Neuronal stem cell (in vitro differentiated cells): ENCODE results near the gene MAP4K1.

Experiments used
- DNase-seq: peaks from one replicate; pipeline ENCODE4 v3.0.0-alpha.2; 2013; ENCODE audit warnings: low spot score
- H2AFZ ChIP-seq: one replicate; pipeline ENCODE4 v1.6.1; 2013; ENCODE audit warnings: mild to moderate bottlenecking, low read length, inconsistent platforms
- H2AK5ac ChIP-seq: 2 replicates; pipeline ENCODE4 v1.6.1; 2013; ENCODE audit warnings: low read depth, mild to moderate bottlenecking, inconsistent platforms, low read length, moderate library complexity, mixed read lengths
- H2BK120ac ChIP-seq: 2 replicates; pipeline ENCODE4 v1.6.1; 2013; ENCODE audit warnings: low read depth, mild to moderate bottlenecking, inconsistent platforms, low read length, moderate library complexity, mixed read lengths
- H2BK12ac ChIP-seq: one replicate; pipeline ENCODE4 v1.6.1; 2013; ENCODE audit warnings: low read length, inconsistent platforms
- H2BK15ac ChIP-seq: 2 replicates; pipeline ENCODE4 v1.6.1; 2013; ENCODE audit warnings: mild to moderate bottlenecking, low read length, inconsistent platforms, mixed read lengths
- H2BK5ac ChIP-seq: one replicate; pipeline ENCODE4 v1.6.1; 2013; ENCODE audit warnings: inconsistent platforms, mild to moderate bottlenecking, low read length, moderate library complexity
- H3K14ac ChIP-seq: one replicate; pipeline ENCODE4 v1.6.1; 2013; ENCODE audit warnings: low read length, inconsistent platforms
- H3K18ac ChIP-seq: 2 replicates; pipeline ENCODE4 v1.6.1; 2013; ENCODE audit warnings: low read length, inconsistent platforms
- H3K23ac ChIP-seq: 2 replicates; pipeline ENCODE4 v1.6.1; 2013; ENCODE audit warnings: low read depth, mild to moderate bottlenecking, mixed read lengths, low read length, inconsistent platforms; ENCODE audit not compliant: poor library complexity
- H3K27ac ChIP-seq: replicated peaks from 3 replicates; pipeline ENCODE4 v1.5.1; 2013; ENCODE audit warnings: low read length, inconsistent platforms
- H3K27me3 ChIP-seq, 3 experiments: 2 replicates each; pipeline ENCODE4 v1.6.1; 2013; ENCODE audit warnings: low read length in 3 of 3, mild to moderate bottlenecking in 2 of 3, inconsistent platforms in 1 of 3, low read depth in 1 of 3, mixed read lengths in 1 of 3, moderate library complexity in 1 of 3; ENCODE audit not compliant: control insufficient read depth in 3 of 3, insufficient read depth in 3 of 3
- H3K36me3 ChIP-seq, 2 donors: replicated peaks in 1 of 2; 2 replicates each; pipeline ENCODE4 v1.6.1; 2013; ENCODE audit warnings: low read length in 2 of 2; ENCODE audit not compliant: control insufficient read depth in 2 of 2, insufficient read depth in 2 of 2
- H3K4ac ChIP-seq: 2 replicates; pipeline ENCODE4 v1.6.1; 2013; ENCODE audit warnings: inconsistent platforms, mild to moderate bottlenecking, low read length, moderate library complexity
- H3K4me1 ChIP-seq, 2 donors: 1 replicate in 1 of 2; 2 replicates in 1 of 2; pipeline ENCODE4 v1.6.1; 2013; ENCODE audit warnings: low read length in 2 of 2, low read depth in 1 of 2; ENCODE audit not compliant: control insufficient read depth in 2 of 2, insufficient read depth in 1 of 2
- H3K4me2 ChIP-seq: one replicate; pipeline ENCODE4 v1.6.1; 2013; ENCODE audit warnings: mild to moderate bottlenecking, low read length, inconsistent platforms; ENCODE audit not compliant: insufficient read depth, poor library complexity, severe bottlenecking
- H3K4me3 ChIP-seq, 2 donors: 2 replicates each; pipeline ENCODE4 v1.5.1; 2013; ENCODE audit warnings: low read length in 2 of 2, mild to moderate bottlenecking in 2 of 2, inconsistent platforms in 1 of 2, moderate library complexity in 1 of 2
- H3K79me1 ChIP-seq: one replicate; pipeline ENCODE4 v1.6.1; 2013; ENCODE audit warnings: low read depth, mild to moderate bottlenecking, inconsistent platforms, low read length, moderate library complexity
- H3K9ac ChIP-seq: one replicate; pipeline ENCODE4 v1.6.1; 2013; ENCODE audit warnings: mild to moderate bottlenecking, low read depth, low read length, inconsistent platforms; ENCODE audit not compliant: poor library complexity
- H3K9me3 ChIP-seq, 2 donors: replicated peaks in 1 of 2; 2 replicates each; pipeline versions ENCODE3 to v1.6.1; 2013; ENCODE audit warnings: low read length in 2 of 2, mild to moderate bottlenecking in 2 of 2, inconsistent platforms in 1 of 2, low read depth in 1 of 2, mixed read lengths in 1 of 2, moderate library complexity in 1 of 2; ENCODE audit not compliant: control insufficient read depth in 2 of 2, insufficient read depth in 1 of 2
- H4K8ac ChIP-seq: one replicate; pipeline ENCODE4 v1.6.1; 2013; ENCODE audit warnings: low read depth, mild to moderate bottlenecking, inconsistent platforms, low read length, moderate library complexity
- H4K91ac ChIP-seq: one replicate; pipeline ENCODE4 v1.6.1; 2013; ENCODE audit warnings: low read length, low read depth, mild to moderate bottlenecking, inconsistent platforms; ENCODE audit not compliant: poor library complexity
- WGBS, 2 donors: extraction: QIAGEN DNeasy Blood & Tissue Kit; methylation state at CpG; one replicate each; pipeline ENCODE4 v1.1.7; 2013; ENCODE audit warnings: missing lambda C conversion rate in 2 of 2, mixed read lengths in 1 of 2; ENCODE audit not compliant: insufficient read length in 2 of 2, insufficient replicate concordance in 1 of 2; ENCODE audit errors: extremely low coverage in 2 of 2; 5-methylcytosine and 5-hydroxymethylcytosine counted together

The MAP4K1 gene

GRCh38 chr19:38640368-38640767 is 22.6 kb upstream of the MAP4K1 start:
- Histone ChIP-seq H2BK12ac (no peak overlapping the region), H3K36me3 (peaks cover 2 to 17% of the 10 kb centered on the region in 2 donors), H4K91ac (no peak overlapping the region), H3K79me1 (no peaks in the 10 kb centered on the region), H2BK5ac (no peak overlapping the region), H3K9ac (no peak overlapping the region), H2BK120ac (no peak overlapping the region), H3K9me3 (peaks cover 0 to 2% of the 10 kb centered on the region in 2 donors), H3K27me3 (no peaks in the 10 kb centered on the region), H2AFZ (no peak overlapping the region), H3K4me1 (no peaks in the 10 kb centered on the region), H3K4me2 (no peak overlapping the region), H3K27ac (no peak overlapping the region), H3K4me3 (no peak overlapping the region), H3K23ac (no peak overlapping the region), H3K14ac (no peak overlapping the region), H2BK15ac (no peak overlapping the region), H3K4ac (no peak overlapping the region), H3K18ac (no peak overlapping the region), H4K8ac (no peak overlapping the region), H2AK5ac (no peak overlapping the region)
- no CpG with 5 or more reads among the region's 4 CpGs for WGBS, 2 donors
- DNase-seq: no peak

GRCh38 chr19:38639679-38640078 is 21.9 kb upstream of the MAP4K1 start:
- Histone ChIP-seq H3K23ac (peak overlapping the region; percentile 85), H3K18ac (no peak overlapping the region), H3K4me1 (no peaks in the 10 kb centered on the region), H2BK120ac (no peak overlapping the region), H2BK15ac (no peak overlapping the region), H3K9me3 (peaks cover 0 to 2% of the 10 kb centered on the region in 2 donors), H3K4ac (peak overlapping the region; percentile 66), H3K14ac (no peak overlapping the region), H4K91ac (no peak overlapping the region), H2BK5ac (no peak overlapping the region), H2AFZ (no peak overlapping the region), H3K27me3 (no peaks in the 10 kb centered on the region), H2AK5ac (no peak overlapping the region), H3K4me2 (no peak overlapping the region), H3K36me3 (peaks cover 6 to 24% of the 10 kb centered on the region in 2 donors), H4K8ac (no peak overlapping the region), H3K27ac (no peak overlapping the region), H2BK12ac (no peak overlapping the region), H3K79me1 (no peaks in the 10 kb centered on the region), H3K9ac (no peak overlapping the region), H3K4me3 (no peak overlapping the region)
- WGBS, 2 donors: no CpG with 5 or more reads among the region's 2 CpGs
- DNase-seq: no peak

GRCh38 chr19:38638461-38638860 is 20.7 kb upstream of the MAP4K1 start:
- H3K36me3 ChIP-seq: peaks cover 6 to 26% of the 10 kb centered on the region in 2 donors
- no peak overlapping the region for H2BK12ac ChIP-seq
- peaks cover 0 to 2% of the 10 kb centered on the region in 2 donors for H3K9me3 ChIP-seq
- no peak overlapping the region for H2AK5ac ChIP-seq
- no peak overlapping the region for H3K27ac ChIP-seq
- H3K14ac ChIP-seq: no peak overlapping the region
- H3K27me3 ChIP-seq: no peaks in the 10 kb centered on the region
- no peak overlapping the region for H3K4me2 ChIP-seq
- no peak overlapping the region for H2BK5ac ChIP-seq
- no peak overlapping the region for H3K4me3 ChIP-seq
- H3K4ac ChIP-seq: no peak overlapping the region
- WGBS, 2 donors: no CpG with 5 or more reads among the region's 3 CpGs
- no peak overlapping the region for H2BK15ac ChIP-seq
- H2AFZ ChIP-seq: no peak overlapping the region
- H3K9ac ChIP-seq: no peak overlapping the region
- H3K23ac ChIP-seq: no peak overlapping the region
- H3K18ac ChIP-seq: no peak overlapping the region
- H4K91ac ChIP-seq: no peak overlapping the region
- H3K4me1 ChIP-seq: no peaks in the 10 kb centered on the region
- no peak overlapping the region for H2BK120ac ChIP-seq
- no peak overlapping the region for H4K8ac ChIP-seq
- no peaks in the 10 kb centered on the region for H3K79me1 ChIP-seq
- DNase-seq: no peak

- no CpG with 5 or more reads among the region's 17 CpGs for WGBS, 2 donors
- DNase-seq: no peak
- no peak overlapping the region for H2BK5ac ChIP-seq
- H3K18ac ChIP-seq: no peak overlapping the region
- no peak overlapping the region for H2BK12ac ChIP-seq
- no peak overlapping the region for H3K4me2 ChIP-seq
- H4K91ac ChIP-seq: no peak overlapping the region
- H3K14ac ChIP-seq: no peak overlapping the region
- no peak overlapping the region for H4K8ac ChIP-seq
- no peak overlapping the region for H3K9ac ChIP-seq
- H2BK15ac ChIP-seq: no peak overlapping the region
- H3K27ac ChIP-seq: no peak overlapping the region
- no peak overlapping the region for H3K23ac ChIP-seq
- H2AK5ac ChIP-seq: no peak overlapping the region
- H3K4ac ChIP-seq: no peak overlapping the region
- no peak overlapping the region for H3K4me3 ChIP-seq
- no peaks in the 10 kb centered on the region for H3K4me1 ChIP-seq
- H3K79me1 ChIP-seq: no peaks in the 10 kb centered on the region
- no peaks in the 10 kb centered on the region for H3K27me3 ChIP-seq
- H2AFZ ChIP-seq: no peak overlapping the region
- H2BK120ac ChIP-seq: no peak overlapping the region
- peaks cover 11 to 47% of the 10 kb centered on the region in 2 donors for H3K36me3 ChIP-seq
- peaks cover 0 to 2% of the 10 kb centered on the region in 2 donors for H3K9me3 ChIP-seq
Observed at GRCh38 chr19:38635483-38636399, 18.0 kb upstream of the MAP4K1 start.
